ENCODE results near the gene ACO1.
"Not testable (repeated sequence)": the region's sequence is repeated elsewhere in the genome, so short reads cannot be mapped to it uniquely, and the experiment has no call there.

ACO1 gene

DNA sequence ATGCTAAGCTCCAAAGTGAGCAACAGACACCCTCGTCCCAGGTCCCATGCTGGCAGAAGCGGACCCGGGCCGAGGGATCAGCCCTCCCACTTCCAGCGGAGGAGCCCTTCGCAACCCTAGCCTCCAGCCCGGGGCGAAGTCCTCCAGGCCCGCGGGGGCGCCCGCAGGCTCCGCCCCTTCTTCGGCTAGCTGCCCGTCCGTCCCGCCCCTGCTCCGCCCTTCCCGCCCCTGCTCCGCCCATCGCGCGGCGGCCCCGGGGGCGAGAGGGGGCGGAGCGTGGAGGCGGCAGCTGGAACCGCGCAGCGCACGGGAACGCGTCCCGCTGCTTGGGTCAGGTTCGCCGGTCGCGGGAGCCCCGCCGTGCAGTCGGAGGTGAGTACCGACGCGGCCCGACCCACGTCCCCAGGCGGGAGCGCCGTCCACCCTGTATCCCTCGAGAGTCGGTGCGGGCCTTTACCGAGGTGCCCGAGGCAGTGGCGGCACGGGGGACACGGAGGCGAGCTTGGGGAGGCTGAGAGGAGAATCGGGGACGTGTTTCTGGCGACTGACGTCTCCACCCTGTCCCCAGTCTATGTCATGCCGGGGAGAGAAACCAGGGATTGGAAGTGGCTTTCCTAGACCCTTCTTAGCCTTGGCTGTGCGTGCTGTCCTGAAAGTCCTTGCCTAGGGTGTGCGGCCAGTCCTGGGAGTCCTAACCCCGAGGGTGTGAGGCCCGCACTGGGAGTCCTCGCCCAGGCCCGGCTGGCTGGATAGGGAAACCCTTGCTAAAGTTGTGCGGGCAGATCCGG lies at the start of gene ACO1:
TSS of gene ACO1 (plus strand) at position 280 of the 788 bp plus-strand sequence. CDS start 20,864 bp downstream, outside the sequence.
- DNase-seq (ENCODE audit: low spot score): peak; percentile 75

DNA sequence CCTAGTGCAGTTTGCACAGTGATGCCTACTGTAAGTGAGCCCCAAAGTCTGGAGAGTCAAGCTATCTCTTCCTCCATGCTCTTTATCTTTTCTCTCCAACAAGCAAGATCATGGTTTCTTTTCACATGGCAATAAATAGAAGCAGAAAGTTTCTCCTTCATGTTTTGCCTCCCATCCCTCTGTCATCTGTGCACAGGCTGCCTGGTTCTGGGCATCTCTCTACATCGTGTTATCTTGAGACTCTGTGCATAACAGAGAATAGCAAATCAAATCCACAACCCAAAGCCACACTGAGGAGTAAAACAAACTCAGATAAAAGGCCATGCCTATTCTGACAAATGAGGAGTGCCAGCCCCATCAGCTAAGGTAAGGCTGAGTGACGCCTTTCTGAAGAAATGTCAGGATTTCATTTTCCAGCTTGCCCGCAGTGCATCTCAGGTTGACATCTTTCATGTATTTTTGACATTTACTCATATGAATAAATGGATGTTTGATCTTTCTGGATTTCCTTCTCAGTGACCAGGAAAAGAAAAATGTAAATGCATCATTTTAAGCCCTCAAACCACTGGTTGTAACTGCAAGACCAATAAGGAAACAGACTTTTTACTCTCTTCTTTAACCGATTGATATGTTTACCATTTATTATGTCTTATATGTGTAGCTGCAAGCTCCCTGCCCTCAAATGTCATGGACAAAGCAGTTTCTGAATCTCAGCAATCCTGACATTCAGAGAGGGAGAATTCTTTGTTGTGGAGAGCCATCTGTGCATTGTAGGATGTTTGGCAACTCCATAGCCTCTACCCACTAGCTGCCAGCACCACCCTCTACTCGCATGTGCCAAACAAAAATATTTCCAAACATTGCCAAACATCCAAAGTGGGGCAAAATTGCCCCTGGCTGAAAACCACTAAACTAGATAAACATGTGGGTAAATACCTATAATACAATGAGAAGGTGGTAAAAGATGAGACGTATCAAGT lies 49.2 kb upstream of the ACO1 start:
- DNase-seq (ENCODE audit: low spot score): no peak

DNA sequence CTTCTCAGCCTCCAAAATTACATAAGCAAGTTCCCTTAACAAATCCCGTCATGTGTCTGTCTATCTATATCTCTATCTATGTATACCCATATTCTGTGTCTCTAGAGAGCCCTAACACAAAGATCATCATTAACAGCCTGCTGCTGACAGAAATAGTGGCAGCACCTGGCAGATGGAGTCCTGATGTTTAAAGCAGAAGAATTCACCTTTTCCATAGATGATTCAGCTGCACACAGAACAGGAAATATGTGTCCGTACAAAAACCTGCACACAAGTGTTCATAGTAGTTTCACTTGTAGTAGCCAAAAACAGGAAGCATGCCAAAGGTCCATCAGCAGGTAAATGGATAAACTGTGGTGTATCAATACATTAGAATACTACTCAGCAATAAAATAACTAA lies 45.0 kb upstream of the ACO1 start:
- no peak for DNase-seq (ENCODE audit: low spot score)

DNA sequence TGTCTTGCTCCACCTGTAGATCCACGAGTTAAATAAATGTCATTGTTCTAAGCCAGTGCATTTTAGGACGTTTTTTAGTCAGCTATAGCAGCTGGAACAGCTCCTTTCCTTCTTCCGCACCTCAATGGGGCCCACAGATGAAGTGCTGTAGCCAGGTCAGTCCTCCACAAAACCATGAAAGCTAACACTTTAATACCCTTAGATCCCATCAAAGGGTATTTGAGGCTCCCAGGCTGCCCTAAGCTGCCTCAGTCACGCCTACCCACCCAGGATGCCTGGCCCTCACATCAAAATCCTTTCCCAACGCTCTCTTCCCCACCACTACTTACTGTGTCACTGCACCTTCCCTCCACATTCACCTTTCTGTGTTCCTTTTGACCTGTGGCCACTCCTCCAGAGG lies 44.1 kb upstream of the ACO1 start:
- DNase-seq (ENCODE audit: low spot score): no peak

GRCh38 chr9:32344551-32345182 lies 39.8 kb upstream of the ACO1 start:
- DNase-seq (ENCODE audit: low spot score): no peak

- DNase-seq (ENCODE audit: low spot score): no peak
These were observed 39.2 kb upstream of the ACO1 start for GRCh38 chr9:32345243-32345642.

GRCh38 chr9:32347571-32347970 lies 36.9 kb upstream of the ACO1 start:
- DNase-seq (ENCODE audit: low spot score): no peak

- no peak for DNase-seq (ENCODE audit: low spot score)
These were observed 36.2 kb upstream of the ACO1 start for GRCh38 chr9:32348106-32348695.

DNA sequence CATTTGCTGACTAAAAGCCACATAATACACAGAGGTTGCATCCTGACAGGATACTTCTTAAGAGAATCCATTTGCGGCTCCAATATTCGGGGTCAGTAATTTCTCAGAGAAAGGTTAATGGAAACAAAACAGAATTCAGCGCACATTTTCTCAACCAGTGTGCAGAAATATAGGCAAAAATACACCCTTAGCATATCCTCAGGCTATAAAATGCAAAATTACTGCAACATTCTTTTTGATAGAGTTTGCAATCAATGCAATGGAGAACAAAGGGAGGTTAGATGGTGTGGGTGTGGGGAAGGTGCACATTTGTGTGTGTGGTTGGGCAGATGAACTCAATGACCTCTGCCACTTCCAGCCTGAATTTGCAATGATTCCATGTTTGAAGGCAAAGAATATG lies 35.4 kb upstream of the ACO1 start:
- no peak for DNase-seq (ENCODE audit: low spot score)

- no peak for DNase-seq (ENCODE audit: low spot score)
These were observed 33.8 kb upstream of the ACO1 start for GRCh38 chr9:32350682-32351081.

GRCh38 chr9:32351845-32352244 lies 32.6 kb upstream of the ACO1 start:
- DNase-seq (ENCODE audit: low spot score): no peak

GRCh38 chr9:32353476-32353875 lies 31.0 kb upstream of the ACO1 start:
- not testable (repeated sequence) for DNase-seq (ENCODE audit: low spot score)

DNA sequence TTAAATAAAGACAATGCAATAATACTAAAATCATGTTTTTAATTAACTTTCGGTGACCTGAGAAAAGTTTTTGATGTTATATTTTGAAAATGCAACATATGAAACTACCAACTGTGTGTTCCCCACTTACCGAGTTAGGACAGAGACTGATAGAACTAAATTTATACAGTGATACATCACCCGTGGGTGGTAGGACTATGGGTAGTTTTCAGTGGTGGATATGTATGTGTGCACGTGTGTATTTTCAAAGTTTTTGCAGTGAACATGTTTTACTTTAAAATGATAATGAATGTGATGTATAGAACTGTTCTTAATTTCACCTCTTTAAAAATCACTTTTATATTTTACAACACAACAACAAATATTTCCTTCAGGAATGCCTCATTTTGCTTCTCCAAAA lies 25.0 kb upstream of the ACO1 start:
- DNase-seq (ENCODE audit: low spot score): no peak

DNA sequence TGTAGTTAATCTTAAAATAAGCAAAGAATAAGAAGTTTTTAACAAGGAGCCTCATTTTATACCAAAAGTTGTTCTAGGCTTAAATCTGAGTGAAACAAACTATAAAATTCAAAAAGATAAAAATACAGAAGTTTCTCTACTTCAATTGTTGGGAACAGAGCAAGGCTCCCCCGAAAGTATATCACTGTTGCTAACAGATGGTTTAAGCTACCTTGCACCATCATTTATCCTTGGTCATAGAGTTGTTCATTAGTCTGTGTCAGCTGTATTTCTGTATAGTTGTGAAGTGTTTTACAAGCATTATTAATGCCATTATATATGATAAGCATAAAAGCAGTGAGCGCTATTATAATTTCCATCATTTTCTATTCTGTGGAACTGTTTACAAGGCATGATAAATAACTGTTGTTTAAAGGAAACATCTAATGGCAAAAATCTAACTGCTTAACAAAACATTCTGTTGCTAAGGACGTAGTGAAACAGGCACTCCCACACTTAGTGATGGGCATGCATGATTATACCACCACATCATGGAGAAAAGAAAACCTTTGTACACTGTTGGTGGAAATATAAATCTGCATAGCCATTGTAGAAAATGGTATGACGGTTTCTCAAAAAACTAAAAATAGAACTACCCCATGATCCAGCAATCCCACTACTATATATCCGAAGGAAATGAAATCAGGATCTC lies 23.3 kb upstream of the ACO1 start:
- no peak for DNase-seq (ENCODE audit: low spot score)

DNA sequence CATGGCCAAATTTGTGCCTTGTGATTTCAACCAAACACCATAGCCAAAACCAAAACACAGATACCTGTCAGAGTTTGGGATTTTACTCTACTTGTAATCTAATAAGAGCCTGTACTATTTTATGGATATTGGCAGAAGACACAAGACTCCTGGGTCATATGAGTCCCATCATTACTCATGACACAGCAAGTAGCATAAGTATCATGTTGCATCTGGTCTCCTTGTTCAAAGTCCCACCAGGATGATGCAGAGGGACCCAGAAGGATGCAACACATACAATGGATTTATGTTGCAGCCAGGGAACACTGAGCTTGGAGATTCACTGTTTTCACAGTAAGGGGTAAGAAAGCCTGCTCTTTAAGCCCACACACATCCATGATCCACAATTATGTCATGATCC lies 13.2 kb upstream of the ACO1 start:
- DNase-seq (ENCODE audit: low spot score): no peak

- no peak for DNase-seq (ENCODE audit: low spot score)
These were observed 12.8 kb upstream of the ACO1 start for GRCh38 chr9:32371679-32372078.

- no peak for DNase-seq (ENCODE audit: low spot score)
These were observed 8.2 kb upstream of the ACO1 start for GRCh38 chr9:32376285-32376684.

GRCh38 chr9:32378496-32378895 lies 5.9 kb upstream of the ACO1 start:
- DNase-seq (ENCODE audit: low spot score): peak; percentile 9

GRCh38 chr9:32378993-32379729 lies 5.3 kb upstream of the ACO1 start:
- peak; percentile 29 for DNase-seq (ENCODE audit: low spot score)

DNA sequence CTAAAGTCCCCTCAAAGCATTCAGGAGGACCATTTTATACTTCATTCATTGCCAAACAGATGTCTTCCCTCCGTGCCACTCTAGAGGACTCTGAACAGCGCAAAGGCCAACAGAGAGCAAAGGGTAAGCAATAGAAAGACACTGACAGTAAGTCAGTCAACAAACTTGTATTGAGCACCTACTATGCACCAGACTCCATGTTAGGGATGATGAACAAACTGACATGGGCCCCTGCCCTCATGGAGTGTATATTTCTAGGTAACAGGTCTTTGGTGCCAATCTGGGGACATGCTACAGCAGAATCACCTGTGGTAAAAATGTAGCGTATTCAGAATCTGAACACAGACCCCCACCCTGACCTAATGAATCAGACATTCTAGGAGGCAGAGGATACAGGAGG lies 3.5 kb upstream of the ACO1 start:
- no peak for DNase-seq (ENCODE audit: low spot score)

All from HuH-7.5 (cell line).